Pulmonary artery endothelial cell (primary cell): Measurements from ENCODE around the gene LRRC8D. TPM values are rescaled to one million over a fixed set of nuclear protein-coding genes. Genes with fewer than 3 reads are reported as not detected.

Experiments
- total RNA-seq: library from RNA; depleted of rRNA; stranded (reverse); fragments of >200 nt; gene quantifications from 2 replicates; pipeline ENCODE4 v1.2.3, GENCODE V29; 2014

The LRRC8D gene
- total RNA-seq, 1 donor from 2014 or later, result 26.4 TPM

Other genes starting within 250 kb of the LRRC8D start
- 24.3 and 24.4 TPM in 2 replicates for gene LRRC8C, start 187.9 kb upstream of the LRRC8D start, total RNA-seq
- gene ZNF326, start 174.1 kb downstream of the LRRC8D start, total RNA-seq, result 7.0 and 10.7 TPM in 2 replicates